ENCODE measurements around the gene HMGCLL1. TPM values are rescaled to one million over a fixed set of nuclear protein-coding genes. Genes with fewer than 3 reads are reported as not detected.

HMGCLL1 gene
- total and polyA plus RNA-seq, 2 donors (not counting 3 experiments of a cell fraction or from before 2014, with no cell fraction given) = not detected

GRCh38 chr6:55496201-55496600, 82.8 kb downstream of the HMGCLL1 start:
- intact Hi-C loops (cut with micrococcal nuclease) (no loop called here), dilution Hi-C loops (cut with MboI; ENCODE audit: extremely low pct_ligation_motif_present, low sequenced_read_pairs) (no loop called here)
- BruUV-seq (replicated peaks) = no TSS peak
- no peak overlapping the region for H3K27ac ChIP-seq (ENCODE audit: insufficient read depth, low read depth, low read length)
- FAIRE-seq (no peak), DNase-seq (ENCODE audit: low read depth, low spot score) (no peak)
- no peaks in the 10 kb centered on the region for H3K9me3 ChIP-seq (replicated peaks; ENCODE audit: control insufficient read depth, insufficient read depth, low read length)
- no peaks in the 10 kb centered on the region for H3K4me1 ChIP-seq (ENCODE audit: control insufficient read depth, extremely low read depth, insufficient read depth, low read length)
- no peak overlapping the region for H3K4me3 ChIP-seq (replicated peaks in 1 of 3; ENCODE audit: insufficient read depth in 1 of 3, low read depth in 1 of 3, low read length in 3 of 3)
- H3K79me2 ChIP-seq (ENCODE audit: control insufficient read depth, insufficient read depth, low read length) = no peaks in the 10 kb centered on the region
- H3K9me1 ChIP-seq (replicated peaks; ENCODE audit: control insufficient read depth, extremely low read depth, insufficient read depth, low read length) = no peaks in the 10 kb centered on the region
- ChIA-PET CTCF (no interaction called here), POLR2A (no interaction called here)
- H3K4me2 ChIP-seq (ENCODE audit: insufficient read depth, low read length) = no peak overlapping the region
- H4K20me1 ChIP-seq (replicated peaks; ENCODE audit: control insufficient read depth, extremely low read depth, insufficient read depth, low read length) = no peaks in the 10 kb centered on the region
- no peak for TF ChIP-seq GATA2 (IDR thresholded peaks at IDR 0.05; ENCODE audit: insufficient read depth, insufficient read length, low read depth, low read length)
- no peak for TF ChIP-seq MAX (IDR thresholded peaks at IDR 0.05; ENCODE audit: insufficient read depth, insufficient read length)
- no peak for TF ChIP-seq FOS (IDR thresholded peaks at IDR 0.05; ENCODE audit: borderline replicate concordance, insufficient read depth, low read length)
- TF ChIP-seq EZH2 (IDR thresholded peaks at IDR 0.05; ENCODE audit: borderline replicate concordance, low read depth, low read length, severe bottlenecking) = no peak
- H2AFZ ChIP-seq (ENCODE audit: low read depth, low read length) = no peak overlapping the region
- no peak overlapping the region for H3K9ac ChIP-seq (replicated peaks; ENCODE audit: extremely low read depth, insufficient read depth, low read length)
- peaks cover 0 to 3% of the 10 kb centered on the region in 2 experiments for H3K27me3 ChIP-seq (ENCODE audit: control insufficient read depth in 2 of 2, insufficient read depth in 2 of 2, low read length in 2 of 2)
- no peaks in the 10 kb centered on the region for H3K36me3 ChIP-seq (ENCODE audit: control insufficient read depth in 2 of 2, extremely low read depth in 1 of 2, insufficient read depth in 2 of 2, low read length in 2 of 2)

GRCh38 chr6:55495277-55495676, 83.7 kb downstream of the HMGCLL1 start:
- H4K20me1 ChIP-seq (replicated peaks; ENCODE audit: control insufficient read depth, extremely low read depth, insufficient read depth, low read length) = no peaks in the 10 kb centered on the region
- H3K4me3 ChIP-seq (replicated peaks in 1 of 3; ENCODE audit: insufficient read depth in 1 of 3, low read depth in 1 of 3, low read length in 3 of 3) = no peak overlapping the region
- H3K4me1 ChIP-seq (ENCODE audit: control insufficient read depth, extremely low read depth, insufficient read depth, low read length) = no peaks in the 10 kb centered on the region
- CTCF ChIA-PET = no interaction called here
- H3K9me1 ChIP-seq (replicated peaks; ENCODE audit: control insufficient read depth, extremely low read depth, insufficient read depth, low read length) = no peaks in the 10 kb centered on the region
- peaks cover 0 to 3% of the 10 kb centered on the region in 2 experiments for H3K27me3 ChIP-seq (ENCODE audit: control insufficient read depth in 2 of 2, insufficient read depth in 2 of 2, low read length in 2 of 2)
- BruUV-seq (replicated peaks) = no TSS peak
- POLR2A ChIA-PET = no interaction called here
- no peak overlapping the region for H2AFZ ChIP-seq (ENCODE audit: low read depth, low read length)
- H3K36me3 ChIP-seq (ENCODE audit: control insufficient read depth in 2 of 2, extremely low read depth in 1 of 2, insufficient read depth in 2 of 2, low read length in 2 of 2) = no peaks in the 10 kb centered on the region
- no peak for DNase-seq (ENCODE audit: low read depth, low spot score)
- intact Hi-C loops (cut with micrococcal nuclease) (no loop called here), dilution Hi-C loops (cut with MboI; ENCODE audit: extremely low pct_ligation_motif_present, low sequenced_read_pairs) (no loop called here)
- TF ChIP-seq CTCF (IDR thresholded peaks at IDR 0.05; ENCODE audit: extremely low read depth in 1 of 2, insufficient read depth in 1 of 2, low read depth in 1 of 2, low read length in 2 of 2) (no peak), EZH2 (IDR thresholded peaks at IDR 0.05; ENCODE audit: borderline replicate concordance, low read depth, low read length, severe bottlenecking) (no peak), POLR2A (IDR thresholded peaks at IDR 0.05; ENCODE audit: low read depth, low read length) (no peak), JUN (IDR thresholded peaks at IDR 0.05; ENCODE audit: borderline replicate concordance, insufficient read depth, insufficient read length, low read depth) (no peak), MYC (IDR thresholded peaks at IDR 0.05; ENCODE audit: low read depth, low read length) (no peak), MAX (IDR thresholded peaks at IDR 0.05; ENCODE audit: insufficient read depth, insufficient read length) (no peak), GATA2 (IDR thresholded peaks at IDR 0.05; ENCODE audit: insufficient read depth, insufficient read length, low read depth, low read length) (no peak)
- no peak overlapping the region for H3K27ac ChIP-seq (ENCODE audit: insufficient read depth, low read depth, low read length)
- no peaks in the 10 kb centered on the region for H3K9me3 ChIP-seq (replicated peaks; ENCODE audit: control insufficient read depth, insufficient read depth, low read length)
- H3K9ac ChIP-seq (replicated peaks; ENCODE audit: extremely low read depth, insufficient read depth, low read length) = no peak overlapping the region
- no peaks in the 10 kb centered on the region for H3K79me2 ChIP-seq (ENCODE audit: control insufficient read depth, insufficient read depth, low read length)
- H3K4me2 ChIP-seq (ENCODE audit: insufficient read depth, low read length) = no peak overlapping the region
- no peak for FAIRE-seq
